Neural cell (in vitro differentiated cells): ENCODE results near the gene JOSD1. TPM values are rescaled to one million over a fixed set of nuclear protein-coding genes. Genes with fewer than 3 reads are reported as not detected.

Experiments used
- H2AFZ ChIP-seq: fragments of 200-600, 300-800 bp; sonication (generic), shearing (Covaris generic); 2 replicates; pipeline ENCODE4 v1.6.0; 2014; ENCODE audit warnings: low read depth, mild to moderate bottlenecking, antibody characterized with exemption, low read length, moderate library complexity
- H3F3A ChIP-seq: fragments of 200-600 bp; shearing (Covaris generic); 2 replicates; pipeline ENCODE4 v1.6.1; 2016; ENCODE audit warnings: mild to moderate bottlenecking, moderate library complexity, mixed read lengths, antibody characterized with exemption, low read length; ENCODE audit not compliant: insufficient read depth, poor library complexity, severe bottlenecking
- H3K27ac ChIP-seq: fragments of 200-600, 300-800 bp; sonication (generic), shearing (Covaris generic); 2 replicates; pipeline ENCODE4 v1.5.1; 2014; ENCODE audit warnings: mild to moderate bottlenecking, low read length, moderate library complexity
- H3K27me3 ChIP-seq: fragments of 300-800, 200-600 bp; sonication (generic), shearing (Covaris generic); 2 replicates; pipeline ENCODE4 v1.6.0; 2014; ENCODE audit warnings: mild to moderate bottlenecking, low read depth, low read length, moderate library complexity; ENCODE audit not compliant: insufficient read depth
- H3K36me3 ChIP-seq: fragments of 300-800, 200-600 bp; sonication (generic), shearing (Covaris generic); 2 replicates; pipeline ENCODE4 v1.5.1; 2014; ENCODE audit warnings: mild to moderate bottlenecking, antibody characterized with exemption, low read length, moderate library complexity; ENCODE audit not compliant: insufficient read depth
- H3K4me2 ChIP-seq: fragments of 300-800, 200-600 bp; sonication (generic), shearing (Covaris generic); 2 replicates; pipeline ENCODE4 v1.6.0; 2014; ENCODE audit warnings: mild to moderate bottlenecking, low read length
- H3K4me3 ChIP-seq: fragments of 300-800, 200-600 bp; sonication (generic), shearing (Covaris generic); 2 replicates; pipeline ENCODE4 v1.5.1; 2014; ENCODE audit warnings: mild to moderate bottlenecking, low read length, moderate library complexity
- H3K79me2 ChIP-seq: fragments of 200-600 bp; shearing (Covaris generic); replicated peaks from 2 replicates; pipeline ENCODE4 v1.6.0; 2014; ENCODE audit warnings: mild to moderate bottlenecking, low read length, moderate library complexity; ENCODE audit not compliant: insufficient read depth
- H3K9ac ChIP-seq: fragments of 300-800, 200-600 bp; sonication (generic), shearing (Covaris generic); 2 replicates; pipeline ENCODE4 v1.6.1; 2016; ENCODE audit warnings: mild to moderate bottlenecking, low read length, mixed read lengths
- H3K9me2 ChIP-seq: fragments of 200-600 bp; shearing (Covaris generic); 2 replicates; pipeline ENCODE4 v1.6.1; 2016; ENCODE audit warnings: mild to moderate bottlenecking, low read length, mixed read lengths; ENCODE audit not compliant: insufficient read depth
- H3K9me3 ChIP-seq: fragments of 200-600, 300-800 bp; sonication (generic), shearing (Covaris generic); 2 replicates; pipeline ENCODE4 v1.6.1; 2016; ENCODE audit warnings: mild to moderate bottlenecking, mixed run types, low read length, moderate library complexity, mixed read lengths
- H4K20me1 ChIP-seq: fragments of 200-600 bp; shearing (Covaris generic); 2 replicates; pipeline ENCODE4 v1.6.1; 2016; ENCODE audit warnings: mild to moderate bottlenecking, mixed run types; ENCODE audit not compliant: insufficient read depth
- EP300 ChIP-seq: fragments of 450-650 bp; conservative IDR thresholded peaks from 2 replicates; pipeline ENCODE4 v1.6.1; 2014; ENCODE audit warnings: antibody characterized with exemption, mild to moderate bottlenecking, moderate library complexity; ENCODE audit not compliant: poor library complexity, severe bottlenecking
- EZH2 ChIP-seq: fragments of 200-600, 300-800 bp; shearing (Covaris generic), sonication (generic); IDR thresholded peaks from 2 replicates; pipeline ENCODE4 v1.6.1; 2014; ENCODE audit warnings: antibody characterized with exemption, low read length, borderline replicate concordance, mild to moderate bottlenecking; ENCODE audit not compliant: insufficient read depth, poor library complexity, severe bottlenecking
- MXI1 ChIP-seq: fragments of 450-650 bp; conservative IDR thresholded peaks from 2 replicates; pipeline ENCODE4 v1.6.1; 2014; ENCODE audit warnings: antibody characterized with exemption, mild to moderate bottlenecking; ENCODE audit not compliant: poor library complexity, severe bottlenecking
- POLR2AphosphoS5 ChIP-seq: IDR thresholded peaks from 2 replicates; pipeline ENCODE4 v1.6.1; 2012
- RAD21 ChIP-seq: fragments of 450-650 bp; conservative IDR thresholded peaks from 2 replicates; pipeline ENCODE4 v1.6.1; 2014; ENCODE audit warnings: antibody characterized with exemption, mild to moderate bottlenecking, moderate library complexity
- REST ChIP-seq: IDR thresholded peaks from 2 replicates; pipeline ENCODE4 v1.6.1; 2012; ENCODE audit warnings: borderline replicate concordance
- SMC3 ChIP-seq: fragments of 450-650 bp; conservative IDR thresholded peaks from 2 replicates; pipeline ENCODE4 v1.6.1; 2014; ENCODE audit warnings: antibody characterized with exemption, mild to moderate bottlenecking, moderate library complexity; ENCODE audit not compliant: poor library complexity
- TAF1 ChIP-seq: IDR thresholded peaks from 2 replicates; pipeline ENCODE4 v1.6.1; 2012; ENCODE audit warnings: low read depth
- polyA plus RNA-seq: library from polyadenylated mRNA; depleted of rRNA; stranded (reverse); fragments of >200 nt; gene quantifications from 2 replicates; pipeline ENCODE4 v1.2.3, GENCODE V29; 2014
- TF ChIP-seq, protein P1 (sequence below): fragments of 450-650 bp; IDR thresholded peaks from 2 replicates; pipeline ENCODE4 v1.5.1; 2014; ENCODE audit warnings: antibody characterized with exemption, mild to moderate bottlenecking, moderate library complexity; ENCODE audit not compliant: poor library complexity, severe bottlenecking

JOSD1 gene
- polyA plus RNA-seq, 1 donor from 2014 or later = 71.3 TPM

- no peaks in the 10 kb centered on the region for H3K27me3 ChIP-seq
- H3K9me3 ChIP-seq = no peaks in the 10 kb centered on the region
- no peaks in the 10 kb centered on the region for H3K9me2 ChIP-seq
- H3F3A ChIP-seq = no peaks in the 10 kb centered on the region
- peak overlapping the region; percentile 94 for H3K4me3 ChIP-seq
- H3K4me2 ChIP-seq = peak overlapping the region; percentile 98
- TF ChIP-seq RAD21 = no peak
- TF ChIP-seq, protein P1, sequence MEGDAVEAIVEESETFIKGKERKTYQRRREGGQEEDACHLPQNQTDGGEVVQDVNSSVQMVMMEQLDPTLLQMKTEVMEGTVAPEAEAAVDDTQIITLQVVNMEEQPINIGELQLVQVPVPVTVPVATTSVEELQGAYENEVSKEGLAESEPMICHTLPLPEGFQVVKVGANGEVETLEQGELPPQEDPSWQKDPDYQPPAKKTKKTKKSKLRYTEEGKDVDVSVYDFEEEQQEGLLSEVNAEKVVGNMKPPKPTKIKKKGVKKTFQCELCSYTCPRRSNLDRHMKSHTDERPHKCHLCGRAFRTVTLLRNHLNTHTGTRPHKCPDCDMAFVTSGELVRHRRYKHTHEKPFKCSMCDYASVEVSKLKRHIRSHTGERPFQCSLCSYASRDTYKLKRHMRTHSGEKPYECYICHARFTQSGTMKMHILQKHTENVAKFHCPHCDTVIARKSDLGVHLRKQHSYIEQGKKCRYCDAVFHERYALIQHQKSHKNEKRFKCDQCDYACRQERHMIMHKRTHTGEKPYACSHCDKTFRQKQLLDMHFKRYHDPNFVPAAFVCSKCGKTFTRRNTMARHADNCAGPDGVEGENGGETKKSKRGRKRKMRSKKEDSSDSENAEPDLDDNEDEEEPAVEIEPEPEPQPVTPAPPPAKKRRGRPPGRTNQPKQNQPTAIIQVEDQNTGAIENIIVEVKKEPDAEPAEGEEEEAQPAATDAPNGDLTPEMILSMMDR = no peak
- TF ChIP-seq TAF1 = no peak
- TF ChIP-seq MXI1 = no peak
- no peaks in the 10 kb centered on the region for H4K20me1 ChIP-seq
- no peak overlapping the region for H3K27ac ChIP-seq
- no peak overlapping the region for H3K9ac ChIP-seq
- peaks cover 70% of the 10 kb centered on the region for H3K79me2 ChIP-seq
- no peaks in the 10 kb centered on the region for H3K36me3 ChIP-seq
- no peak overlapping the region for H2AFZ ChIP-seq
Measured at GRCh38 chr22:38696606-38697424, 3.9 kb downstream of the JOSD1 start.

- H3K9me3 ChIP-seq = no peaks in the 10 kb centered on the region
- H3K27ac ChIP-seq = no peak overlapping the region
- peak overlapping the region; percentile 23 for H3K4me3 ChIP-seq
- no peak for TF ChIP-seq REST
- TF ChIP-seq SMC3 = no peak
- TF ChIP-seq TAF1 = no peak
- TF ChIP-seq, protein P1 = no peak
- TF ChIP-seq EZH2 = no peak
- TF ChIP-seq EP300 = no peak
- no peak for TF ChIP-seq POLR2AphosphoS5
- no peak overlapping the region for H3K4me2 ChIP-seq
- no peak overlapping the region for H3K9ac ChIP-seq
- H4K20me1 ChIP-seq = no peaks in the 10 kb centered on the region
- H2AFZ ChIP-seq = no peak overlapping the region
- H3K9me2 ChIP-seq = no peaks in the 10 kb centered on the region
- H3F3A ChIP-seq = no peaks in the 10 kb centered on the region
- no peaks in the 10 kb centered on the region for H3K36me3 ChIP-seq
- H3K27me3 ChIP-seq = no peaks in the 10 kb centered on the region
- peaks cover 65% of the 10 kb centered on the region for H3K79me2 ChIP-seq
Measured at GRCh38 chr22:38694940-38695339, 5.8 kb downstream of the JOSD1 start.
